Measurements from ENCODE around the gene CLK4.

DNA sequence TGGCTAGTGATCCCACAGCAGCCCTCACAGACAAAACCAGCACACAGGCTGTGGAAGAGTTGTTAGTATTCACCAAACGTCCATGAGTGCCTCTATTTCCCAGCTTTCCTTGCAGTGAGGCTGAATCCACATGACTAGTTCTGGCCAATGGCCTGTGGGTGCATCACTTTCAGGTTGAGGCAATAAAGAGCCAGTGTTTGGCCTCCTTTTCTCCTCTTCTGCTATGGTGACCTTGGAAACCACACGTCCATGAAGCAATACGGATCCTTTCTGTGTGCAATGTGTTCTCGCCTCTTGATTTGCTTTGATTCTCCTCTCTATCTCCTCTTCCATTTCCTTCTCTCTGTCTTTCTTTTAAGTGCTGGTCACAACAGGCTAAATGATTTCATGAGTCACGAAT lies 23.4 kb upstream of the CLK4 start:
- TF ChIP-seq CTCF (IDR thresholded peaks at IDR 0.05) (no peak), POLR2A (IDR thresholded peaks at IDR 0.05) (no peak)
